OCI-LY3 (cell line): ENCODE data around the gene SPATS2.
"Not testable (repeated sequence)": the region's sequence is repeated elsewhere in the genome, so short reads cannot be mapped to it uniquely, and the experiment has no call there.

Experiments
- H2AFZ ChIP-seq: fragments of 200-600, 300-600 bp; shearing (Covaris generic); 2 replicates; pipeline ENCODE4 v1.6.0; 2014; ENCODE audit warnings: antibody characterized with exemption, low read depth, low read length
- H3K27ac ChIP-seq: fragments of 200-600, 300-600 bp; sonication (generic); 2 replicates; pipeline ENCODE4 v1.5.1; 2014; ENCODE audit warnings: mild to moderate bottlenecking, low read length, moderate library complexity, mixed read lengths
- H3K27me3 ChIP-seq: fragments of 200-600, 300-600 bp; sonication (generic); 2 replicates; pipeline ENCODE4 v1.6.1; 2014; ENCODE audit warnings: low read depth, low read length, mixed read lengths
- H3K36me3 ChIP-seq: fragments of 200-600, 300-600 bp; sonication (generic); replicated peaks from 2 replicates; pipeline ENCODE3; 2014; ENCODE audit warnings: low read depth, low read length, mixed read lengths
- H3K4me1 ChIP-seq: fragments of 300-600, 200-600 bp; sonication (generic); 2 replicates; pipeline ENCODE4 v1.6.1; 2014; ENCODE audit warnings: low read length, mixed read lengths
- H3K4me2 ChIP-seq: fragments of 200-600, 300-600 bp; sonication (generic); 2 replicates; pipeline ENCODE4 v1.6.1; 2014; ENCODE audit warnings: low read length, mixed read lengths
- H3K4me3 ChIP-seq: fragments of 300-600, 200-600 bp; sonication (generic); 2 replicates; pipeline ENCODE4 v1.5.1; 2014; ENCODE audit warnings: antibody characterized with exemption, mild to moderate bottlenecking, low read length, moderate library complexity
- H3K79me2 ChIP-seq: fragments of 300-600, 200-600 bp; shearing (Covaris generic); 2 replicates; pipeline ENCODE4 v1.6.1; 2014; ENCODE audit warnings: mild to moderate bottlenecking, low read length, mixed read lengths
- H3K9ac ChIP-seq: fragments of 300-600, 200-600 bp; shearing (Covaris generic); 2 replicates; pipeline ENCODE4 v1.6.0; 2014; ENCODE audit warnings: mild to moderate bottlenecking, low read length, moderate library complexity
- H3K9me3 ChIP-seq: fragments of 200-600, 300-600 bp; shearing (Covaris generic); 2 replicates; pipeline ENCODE4 v1.6.1; 2014; ENCODE audit warnings: low read length, mixed read lengths; ENCODE audit not compliant: insufficient read depth
- H4K20me1 ChIP-seq: fragments of 200-600, 300-600 bp; sonication (generic); 2 replicates; pipeline ENCODE4 v1.6.1; 2016; ENCODE audit warnings: low read length, mixed read lengths; ENCODE audit not compliant: insufficient read depth
- CTCF ChIP-seq: fragments of 200-600, 300-600 bp; sonication (generic); IDR thresholded peaks from 2 replicates; pipeline ENCODE4 v1.5.1; 2014; ENCODE audit warnings: antibody characterized with exemption, low read length, low read depth
- EZH2phosphoT487 ChIP-seq: fragments of 200-600 bp; shearing (Covaris generic); IDR thresholded peaks from 2 replicates; pipeline ENCODE4 v1.6.1; 2018; ENCODE audit warnings: antibody characterized with exemption, mixed run types, low read depth

Gene SPATS2

GRCh38 chr12:49502590-49502989 lies 135.3 kb downstream of the SPATS2 start:
- Histone ChIP-seq H3K79me2 (no peaks in the 10 kb centered on the region), H3K36me3 (peaks cover 12% of the 10 kb centered on the region), H3K9ac (no peak overlapping the region), H2AFZ (no peak overlapping the region), H4K20me1 (no peaks in the 10 kb centered on the region), H3K27ac (no peak overlapping the region), H3K4me2 (no peak overlapping the region), H3K9me3 (no peaks in the 10 kb centered on the region), H3K27me3 (no peaks in the 10 kb centered on the region), H3K4me1 (no peaks in the 10 kb centered on the region), H3K4me3 (no peak overlapping the region)
- TF ChIP-seq EZH2phosphoT487: no peak
- TF ChIP-seq CTCF: no peak

- no peak overlapping the region for H2AFZ ChIP-seq
- no peak overlapping the region for H3K9ac ChIP-seq
- no peak overlapping the region for H3K4me2 ChIP-seq
- peaks cover 12% of the 10 kb centered on the region for H3K36me3 ChIP-seq
- no peak overlapping the region for H3K27ac ChIP-seq
- H3K4me1 ChIP-seq: no peaks in the 10 kb centered on the region
- no peak for TF ChIP-seq EZH2phosphoT487
- no peak for TF ChIP-seq CTCF
- no peak overlapping the region for H3K4me3 ChIP-seq
- no peaks in the 10 kb centered on the region for H3K27me3 ChIP-seq
- no peaks in the 10 kb centered on the region for H3K9me3 ChIP-seq
- no peaks in the 10 kb centered on the region for H4K20me1 ChIP-seq
- no peaks in the 10 kb centered on the region for H3K79me2 ChIP-seq
These were observed 136.5 kb downstream of the SPATS2 start for GRCh38 chr12:49503674-49504180.

- no peak overlapping the region for H2AFZ ChIP-seq
- H3K4me1 ChIP-seq: no peaks in the 10 kb centered on the region
- TF ChIP-seq CTCF (no peak), EZH2phosphoT487 (no peak)
- H3K27me3 ChIP-seq: no peaks in the 10 kb centered on the region
- H3K27ac ChIP-seq: no peak overlapping the region
- peaks cover 6% of the 10 kb centered on the region for H3K36me3 ChIP-seq
- no peak overlapping the region for H3K4me3 ChIP-seq
- no peak overlapping the region for H3K4me2 ChIP-seq
- H4K20me1 ChIP-seq: no peaks in the 10 kb centered on the region
- H3K79me2 ChIP-seq: no peaks in the 10 kb centered on the region
- H3K9me3 ChIP-seq: no peaks in the 10 kb centered on the region
- no peak overlapping the region for H3K9ac ChIP-seq
These were observed 138.4 kb downstream of the SPATS2 start for GRCh38 chr12:49505672-49506071.

- no peak for TF ChIP-seq EZH2phosphoT487
- TF ChIP-seq CTCF: no peak
- Histone ChIP-seq H3K4me1 (no peaks in the 10 kb centered on the region), H2AFZ (no peak overlapping the region)
These were observed 139.9 kb downstream of the SPATS2 start for GRCh38 chr12:49507139-49507538.

GRCh38 chr12:49509681-49510080 lies 142.4 kb downstream of the SPATS2 start:
- not testable (repeated sequence) for H3K36me3 ChIP-seq, H3K79me2 ChIP-seq, H3K4me1 ChIP-seq, H3K4me2 ChIP-seq, H2AFZ ChIP-seq, H3K9ac ChIP-seq, H3K27me3 ChIP-seq, H3K9me3 ChIP-seq, H3K4me3 ChIP-seq, H4K20me1 ChIP-seq, H3K27ac ChIP-seq

More at GRCh38 chr12:49507139-49507538, 139.9 kb downstream of the SPATS2 start:
- H3K9me3 ChIP-seq: no peaks in the 10 kb centered on the region
- no peaks in the 10 kb centered on the region for H3K27me3 ChIP-seq
- no peaks in the 10 kb centered on the region for H3K79me2 ChIP-seq
- H3K4me3 ChIP-seq: no peak overlapping the region
- no peak overlapping the region for H3K4me2 ChIP-seq
- H3K27ac ChIP-seq: no peak overlapping the region
- H4K20me1 ChIP-seq: no peaks in the 10 kb centered on the region
- H3K36me3 ChIP-seq: peaks cover 6% of the 10 kb centered on the region
- H3K9ac ChIP-seq: no peak overlapping the region
